ENCODE measurements around the gene PLPP1.

Gene PLPP1

DNA sequence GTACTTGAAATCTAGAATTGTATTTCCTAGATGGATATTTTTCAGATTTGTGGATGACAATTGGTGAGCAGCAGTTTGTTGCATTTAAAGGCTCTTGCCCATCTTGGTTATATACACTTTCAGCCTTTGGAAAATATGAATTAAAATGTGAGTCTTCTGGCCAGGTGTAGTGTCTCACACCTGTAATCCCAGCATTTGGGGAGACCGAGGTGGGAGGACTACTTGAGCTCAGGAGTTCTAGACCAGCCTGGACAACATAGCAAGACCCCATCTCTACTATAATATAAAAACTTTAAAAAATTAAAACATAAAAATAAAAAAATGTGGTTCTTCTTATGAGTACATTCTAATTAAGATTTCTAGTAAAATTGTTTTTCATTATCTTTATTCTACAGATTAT, 125.0 kb downstream of the PLPP1 start:
- no peak for DNase-seq (ENCODE audit: low read depth in 2 of 2, low spot score in 1 of 2)

DNA sequence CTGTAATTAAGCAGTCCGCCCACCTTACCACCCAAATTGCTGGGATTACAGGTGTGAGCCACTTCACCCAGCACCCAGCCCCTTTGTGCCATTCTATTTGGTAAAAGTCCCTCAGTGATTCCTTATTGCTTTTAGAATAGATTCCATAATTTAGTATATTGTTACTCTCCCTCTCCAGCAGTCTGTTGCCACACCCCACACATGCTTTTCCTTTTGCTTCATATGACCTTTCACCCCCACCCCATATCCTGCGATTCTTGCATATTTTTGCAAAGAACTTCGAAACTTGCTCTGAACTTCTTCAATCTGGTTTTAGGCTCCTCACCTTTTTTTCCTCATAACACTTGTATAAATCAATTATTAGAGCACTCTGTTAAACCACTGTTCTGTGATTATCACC, 126.8 kb downstream of the PLPP1 start:
- no peak for DNase-seq (ENCODE audit: low read depth in 2 of 2, low spot score in 1 of 2)

DNA sequence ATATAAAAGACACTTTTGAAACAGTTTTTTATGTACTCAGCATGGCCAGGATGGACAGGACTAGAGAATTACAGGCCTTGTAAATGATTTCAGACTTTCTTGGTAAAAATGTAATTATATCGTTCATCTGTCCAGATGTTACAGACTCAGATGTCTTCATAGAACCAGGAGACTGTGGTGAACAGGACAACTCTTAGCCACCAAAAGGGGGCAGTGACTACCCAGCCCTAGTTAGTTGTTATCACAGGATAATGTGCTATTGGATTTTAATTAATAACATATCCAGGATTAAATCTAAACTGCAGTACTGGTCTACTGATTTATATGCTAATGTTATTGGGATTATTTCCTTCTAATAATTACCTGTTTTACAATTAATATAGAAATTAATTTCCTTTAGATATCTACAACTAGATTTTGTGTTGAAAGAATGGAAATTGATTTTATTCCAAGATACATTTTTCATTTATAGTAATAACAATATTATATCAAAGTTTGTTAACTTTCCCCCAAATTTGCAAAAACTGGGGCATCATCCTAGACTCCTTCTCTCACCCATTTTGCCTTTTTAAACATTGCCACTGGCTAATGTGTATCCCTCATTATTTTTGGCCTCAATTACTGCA, 127.6 kb downstream of the PLPP1 start:
- no peak for DNase-seq (ENCODE audit: low read depth in 2 of 2, low spot score in 1 of 2)

DNA sequence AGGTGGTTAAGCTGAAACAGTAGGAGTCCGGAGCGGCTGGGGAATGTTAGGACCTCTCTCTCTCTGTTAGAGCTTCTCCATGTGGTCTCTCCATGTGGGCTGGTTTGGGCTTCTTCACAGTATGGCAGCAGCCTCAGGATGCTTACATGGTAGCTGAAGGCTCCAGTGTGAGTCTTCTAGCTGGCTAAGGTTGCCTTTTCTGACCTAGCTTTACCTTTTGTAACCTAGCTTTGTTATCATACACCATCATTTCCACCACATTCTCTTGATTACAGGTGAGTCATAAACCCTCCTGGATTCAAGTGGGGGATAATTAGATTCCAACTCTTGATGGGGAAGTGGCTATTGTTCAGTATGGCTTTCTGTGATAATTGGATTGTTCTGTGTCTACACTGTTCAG, 128.5 kb downstream of the PLPP1 start:
- no peak for DNase-seq (ENCODE audit: low read depth in 2 of 2, low spot score in 1 of 2)

DNA sequence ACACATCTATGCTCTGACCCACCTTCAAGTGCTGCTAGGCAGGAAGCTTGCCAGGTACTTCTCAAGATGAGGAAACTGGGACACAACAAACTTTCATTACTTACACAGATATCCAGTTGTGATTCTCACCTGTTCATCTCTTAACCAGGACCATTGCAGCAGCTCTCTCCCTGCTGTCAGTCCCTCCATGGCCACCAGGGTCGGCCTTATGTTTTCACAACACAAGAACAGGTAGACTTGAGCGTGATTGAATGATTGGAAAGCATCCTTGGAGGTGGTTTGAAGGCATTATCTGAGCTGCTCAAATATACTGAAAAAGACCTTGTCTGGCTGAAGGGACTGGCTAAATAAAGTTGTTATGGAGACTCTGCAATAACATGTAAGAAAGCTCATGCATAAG, 132.6 kb downstream of the PLPP1 start:
- no peak for DNase-seq (ENCODE audit: low read depth in 2 of 2, low spot score in 1 of 2)

DNA sequence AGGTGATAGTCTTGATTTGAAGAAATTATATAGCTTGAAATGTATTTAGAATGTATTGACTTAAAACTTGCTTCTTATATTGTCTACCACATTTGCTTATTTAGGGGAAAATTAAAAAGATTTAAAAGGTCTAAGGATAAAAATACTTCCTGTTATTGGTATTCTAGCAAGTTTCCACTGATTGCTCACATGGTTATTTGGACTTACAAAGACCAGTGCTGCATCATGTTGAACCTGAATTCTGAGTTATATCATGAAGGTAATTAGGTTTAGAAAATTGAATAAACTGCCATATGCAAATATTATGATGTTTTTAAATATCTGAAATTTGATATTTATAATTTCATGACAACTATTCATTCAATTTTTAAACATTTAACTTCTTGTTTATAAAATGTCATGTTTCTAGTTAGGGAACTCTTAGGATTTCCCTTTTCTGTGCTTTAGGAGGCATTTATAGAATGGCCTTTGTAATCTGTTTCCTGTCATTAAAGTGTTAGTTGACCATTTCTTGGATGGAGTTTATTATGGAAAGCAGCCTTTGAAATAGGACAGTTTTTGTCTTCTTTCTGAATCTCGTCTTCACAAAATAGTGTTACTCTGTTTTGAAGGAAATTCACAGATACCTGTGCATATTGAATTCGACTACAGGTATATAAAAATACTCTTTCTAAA, 141.1 kb downstream of the PLPP1 start:
- no peak for DNase-seq (ENCODE audit: low read depth in 2 of 2, low spot score in 1 of 2)

DNA sequence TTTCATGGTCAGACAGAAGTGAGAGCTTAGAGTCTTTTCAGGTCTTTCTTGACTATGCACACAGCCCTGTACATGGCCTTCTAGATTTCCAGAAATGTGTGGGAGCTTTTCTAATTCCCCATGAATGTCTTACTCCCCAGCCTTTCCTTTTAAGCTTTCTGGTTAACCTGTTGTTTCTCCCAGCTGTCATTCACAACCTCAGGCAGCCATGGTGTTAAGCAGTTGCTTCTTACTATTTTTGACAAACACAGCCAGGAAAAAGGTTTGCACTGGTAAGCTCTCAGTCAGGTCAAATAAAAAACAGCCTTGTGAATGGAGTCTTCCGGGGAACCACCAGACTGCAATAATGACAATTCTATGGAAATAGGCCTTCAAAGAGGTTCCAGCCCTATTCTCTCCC, 142.1 kb downstream of the PLPP1 start:
- DNase-seq (ENCODE audit: low read depth in 2 of 2, low spot score in 1 of 2), result no peak

DNA sequence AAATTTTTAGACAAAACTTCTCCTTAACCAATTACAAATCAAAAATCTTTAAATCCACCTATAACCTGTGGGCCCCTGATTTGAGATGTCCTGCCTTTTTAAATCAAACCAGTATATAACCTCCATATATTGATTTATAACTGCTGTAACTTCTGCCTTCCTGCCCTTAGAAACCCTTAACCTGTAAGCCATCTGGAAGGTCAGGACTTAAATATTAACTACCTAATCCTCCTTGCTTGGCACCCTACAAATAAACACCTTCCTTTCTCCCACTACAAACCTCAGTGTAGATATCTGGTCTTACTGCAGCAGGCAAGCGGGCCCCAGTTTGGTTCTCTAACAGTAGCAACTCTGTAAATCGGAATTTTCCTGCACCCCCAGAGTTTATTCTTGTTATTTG, 143.1 kb downstream of the PLPP1 start:
- no peak for DNase-seq (ENCODE audit: low read depth in 2 of 2, low spot score in 1 of 2)

DNA sequence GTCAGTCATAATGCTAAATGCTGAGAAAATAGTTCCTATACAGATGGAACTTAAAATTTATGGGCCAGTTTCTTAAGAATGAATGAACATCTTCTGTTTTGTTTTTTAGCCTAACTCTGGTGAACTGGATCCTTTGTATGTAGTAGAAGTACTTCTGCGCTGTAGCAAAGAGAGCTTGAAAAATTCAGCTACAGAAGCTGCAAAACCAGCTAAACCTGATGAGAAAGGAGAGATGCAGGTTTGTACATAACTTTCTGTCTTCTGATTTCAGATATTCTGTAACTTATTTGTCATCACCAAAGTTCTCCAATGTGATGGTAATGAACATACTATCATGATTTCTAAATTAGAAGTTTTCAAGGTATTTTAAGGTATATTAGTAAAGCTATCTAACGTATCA, 146.9 kb downstream of the PLPP1 start:
- DNase-seq (ENCODE audit: low read depth in 2 of 2, low spot score in 1 of 2), result no peak

DNA sequence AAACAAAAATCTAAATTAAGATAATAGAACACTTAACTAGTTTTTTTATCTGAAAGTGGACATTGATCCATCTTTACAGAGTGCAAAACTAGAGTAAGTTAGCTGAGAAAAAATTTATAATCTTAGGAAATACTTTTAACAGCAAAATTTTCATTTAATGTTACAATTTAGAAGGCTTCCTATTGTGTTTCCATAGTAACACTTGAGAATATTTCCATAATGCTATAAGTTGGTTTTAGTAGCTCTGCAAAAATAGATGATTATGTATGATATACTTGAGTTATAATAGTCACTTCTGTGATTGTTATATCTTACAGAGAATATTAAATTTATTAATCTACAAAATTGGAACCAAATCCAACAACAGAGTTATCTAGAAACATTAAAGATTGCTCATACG, 148.4 kb downstream of the PLPP1 start:
- no peak for DNase-seq (ENCODE audit: low read depth in 2 of 2, low spot score in 1 of 2)

DNA sequence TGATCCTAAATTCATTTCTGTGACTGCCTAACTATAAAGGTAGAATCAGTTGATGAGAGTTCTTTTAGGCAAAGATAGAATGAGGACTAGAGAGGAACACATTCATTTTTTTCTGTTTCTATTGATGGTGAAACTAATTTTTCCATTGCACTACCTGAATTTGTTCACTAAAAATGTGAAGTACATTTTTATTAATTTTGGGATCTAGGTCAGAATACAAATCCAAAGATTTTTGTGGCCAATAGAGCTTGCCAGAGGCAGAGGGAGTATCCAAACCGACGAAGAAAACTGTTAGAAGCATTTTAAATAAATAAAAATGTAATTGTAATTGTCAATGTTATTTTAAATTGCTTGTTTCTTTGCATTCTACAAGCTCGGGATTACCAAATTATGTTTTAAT, 148.9 kb downstream of the PLPP1 start:
- no peak for DNase-seq (ENCODE audit: low read depth in 2 of 2, low spot score in 1 of 2)

DNA sequence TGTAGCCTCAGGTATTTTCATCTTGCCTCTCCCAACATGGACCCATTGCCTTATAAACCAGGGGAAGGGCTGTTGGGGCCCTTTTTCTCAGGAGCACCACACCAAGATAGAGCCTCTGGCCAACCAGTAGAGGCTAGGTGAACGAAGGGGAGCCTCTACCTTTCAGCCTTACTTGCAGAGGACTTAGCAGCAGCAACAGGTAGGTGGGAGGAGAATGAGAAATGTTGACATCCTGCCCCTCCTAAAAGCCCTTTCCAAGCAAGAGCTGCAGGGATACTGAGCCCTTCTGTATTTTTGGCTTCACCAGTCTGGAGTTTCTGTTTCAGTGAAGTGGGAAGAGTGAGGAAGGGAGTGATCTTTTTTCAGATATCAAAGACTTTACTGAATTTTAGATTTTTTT, 149.5 kb downstream of the PLPP1 start:
- no peak for DNase-seq (ENCODE audit: low read depth in 2 of 2, low spot score in 1 of 2)

DNA sequence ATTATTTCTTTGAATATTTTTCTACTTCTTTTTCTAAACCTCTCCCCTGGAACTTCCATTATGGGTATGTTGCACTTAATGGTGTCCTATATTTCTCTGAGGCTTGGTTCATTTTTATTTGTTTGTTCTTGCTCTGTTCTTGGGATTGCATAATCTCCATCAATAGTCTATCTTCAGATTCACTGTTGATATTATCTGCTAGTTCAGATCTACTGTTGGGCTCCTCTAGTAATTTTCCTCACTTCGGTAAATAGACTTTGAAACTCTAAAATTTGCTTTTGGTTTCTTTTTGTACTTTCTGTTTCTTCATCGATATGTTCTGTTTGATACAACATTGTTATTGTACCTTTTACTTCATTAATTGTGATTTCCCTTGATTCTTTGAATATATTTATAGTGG, 150.7 kb downstream of the PLPP1 start:
- no peak for DNase-seq (ENCODE audit: low read depth in 2 of 2, low spot score in 1 of 2)

DNA sequence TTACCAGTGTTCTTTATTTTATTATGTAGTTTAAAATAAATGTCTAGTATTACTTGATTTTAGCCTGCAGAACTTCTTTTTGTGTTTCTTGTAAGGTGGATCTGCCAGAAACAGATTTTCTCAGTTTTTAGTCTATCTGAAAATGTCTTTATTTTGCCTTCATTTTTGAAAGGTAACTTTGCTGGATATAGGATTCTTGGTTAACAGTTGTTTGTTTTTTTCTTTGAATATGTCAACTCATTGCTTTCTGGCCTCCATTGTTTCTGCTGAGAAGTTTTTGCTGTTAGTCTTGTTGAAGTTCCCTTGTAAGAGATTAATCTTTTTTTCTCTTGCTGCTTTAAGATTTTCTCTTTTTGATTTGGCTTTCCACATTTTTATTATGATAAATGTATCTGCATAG, 151.5 kb downstream of the PLPP1 start:
- DNase-seq (ENCODE audit: low read depth in 2 of 2, low spot score in 1 of 2), result no peak

DNA sequence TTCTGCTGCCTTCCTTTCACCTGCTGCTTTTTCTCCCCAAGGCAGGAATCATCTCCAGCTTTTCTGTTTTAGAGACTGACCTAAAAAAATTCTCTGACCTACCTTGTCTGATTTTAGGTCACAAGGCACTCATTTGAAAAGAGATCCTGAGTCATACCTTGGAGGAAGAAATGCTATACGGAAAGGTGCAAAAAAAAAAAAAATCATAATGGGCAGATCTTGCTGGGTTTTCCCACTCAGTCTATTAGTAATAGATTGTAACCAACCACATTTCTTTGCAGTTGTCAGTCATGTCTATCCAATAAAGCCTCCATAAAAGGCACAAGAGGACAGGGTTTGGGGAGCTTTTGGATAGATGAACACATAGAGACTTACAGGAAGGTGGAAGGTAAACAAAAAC, 157.0 kb downstream of the PLPP1 start:
- no peak for DNase-seq (ENCODE audit: low read depth in 2 of 2, low spot score in 1 of 2)
